HG03139 (cell line): ENCODE data around the gene DGKI.
A peak's percentile ranks its signal among the peaks of the same experiment; 100 is the strongest.
"Not testable (repeated sequence)": the region's sequence is repeated elsewhere in the genome, so short reads cannot be mapped to it uniquely, and the experiment has no call there.

ENCODE experiments used
- ATAC-seq: cut with Tn5 transposase; IDR thresholded peaks from one replicate; pipeline ENCODE4 v1.9.1; 2021; ENCODE audit not compliant: unreplicated experiment

The DGKI gene

DNA sequence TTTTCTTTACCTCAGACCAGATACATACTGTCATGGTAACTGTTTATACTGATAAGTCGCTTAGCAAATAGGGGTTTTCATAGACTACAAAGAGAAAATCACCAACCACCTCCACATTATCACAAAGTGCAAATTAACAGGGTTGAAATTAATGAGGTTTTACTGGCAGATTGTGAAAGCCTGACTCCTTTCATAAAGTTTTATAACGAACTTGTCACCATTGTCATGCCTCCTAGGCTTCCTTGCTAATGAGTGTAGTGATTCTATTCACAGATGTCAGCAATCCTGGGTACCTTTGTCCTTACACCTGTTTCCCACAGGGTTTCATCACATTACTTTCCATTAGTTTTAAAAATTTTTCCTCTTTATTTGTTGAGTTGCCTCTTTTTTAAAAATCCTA lies 361.0 kb downstream of the DGKI start:
- ATAC-seq: no peak

- no peak for ATAC-seq
These were observed 362.4 kb downstream of the DGKI start for GRCh38 chr7:137484326-137484725.

- ATAC-seq: no peak
These were observed 364.3 kb downstream of the DGKI start for GRCh38 chr7:137482466-137482865.

GRCh38 chr7:137480824-137481365 lies 365.9 kb downstream of the DGKI start:
- no peak for ATAC-seq

- no peak for ATAC-seq
These were observed 366.4 kb downstream of the DGKI start for GRCh38 chr7:137480401-137480800.

DNA sequence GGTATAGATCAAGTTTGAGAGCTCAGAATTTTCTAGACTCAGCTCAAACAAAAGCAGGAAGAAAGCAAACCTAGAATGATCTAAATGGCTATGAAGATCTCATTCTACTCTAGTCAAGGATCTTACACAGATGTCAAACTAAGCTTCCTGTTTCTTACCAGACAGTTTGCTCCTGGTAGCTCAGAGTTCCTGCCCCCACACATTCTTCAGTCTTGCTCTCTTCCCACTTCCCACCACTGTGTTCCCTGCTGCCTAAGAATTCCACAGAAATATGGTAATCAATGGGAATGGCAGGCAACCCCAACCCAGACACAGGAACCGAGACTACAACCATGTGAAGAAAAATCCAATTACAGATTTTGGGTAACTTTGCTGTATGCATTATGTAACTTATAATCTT lies 369.8 kb downstream of the DGKI start:
- no peak for ATAC-seq

DNA sequence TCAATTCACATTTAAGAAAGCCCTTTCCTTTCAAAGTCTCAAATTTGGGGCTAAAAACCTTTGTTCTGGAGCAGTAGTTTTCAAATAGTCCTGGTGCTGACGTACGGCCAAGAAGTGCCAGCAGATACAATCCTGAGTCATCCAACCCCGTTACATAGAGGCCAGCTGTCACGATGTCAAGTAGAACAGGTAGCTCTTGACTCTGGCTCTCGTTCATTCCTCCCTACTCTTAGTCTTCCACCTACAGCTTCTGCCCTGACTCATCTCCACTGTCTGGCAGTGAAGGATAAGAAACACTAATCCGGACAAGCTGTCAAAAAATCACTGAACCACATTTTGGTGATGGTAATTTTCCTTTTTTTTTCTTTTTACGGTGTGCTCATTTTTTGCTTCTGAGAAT lies 370.8 kb downstream of the DGKI start:
- ATAC-seq: no peak

DNA sequence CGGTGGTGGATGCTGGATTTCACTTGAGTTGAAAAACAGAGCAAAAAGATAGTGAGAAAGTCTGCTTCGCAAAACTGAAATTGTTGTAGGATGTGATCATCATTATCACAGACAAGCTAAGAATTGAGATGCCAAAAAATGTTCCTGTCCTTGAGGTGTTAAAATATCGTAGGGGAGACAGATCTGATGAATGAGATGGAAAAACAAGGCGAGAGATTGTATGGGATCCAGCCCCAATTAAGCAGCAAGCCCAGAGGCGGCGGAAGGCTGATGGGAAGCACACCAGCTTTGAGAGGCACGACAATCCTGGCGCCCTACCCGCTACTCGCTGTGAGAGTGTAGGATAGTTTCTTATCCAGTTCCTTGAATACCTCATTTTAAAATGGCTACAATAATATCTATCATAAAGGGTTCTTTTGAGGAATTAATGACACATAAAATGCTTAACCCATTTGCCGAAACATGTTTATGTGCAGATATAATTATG lies 372.2 kb downstream of the DGKI start:
- ATAC-seq: no peak

DNA sequence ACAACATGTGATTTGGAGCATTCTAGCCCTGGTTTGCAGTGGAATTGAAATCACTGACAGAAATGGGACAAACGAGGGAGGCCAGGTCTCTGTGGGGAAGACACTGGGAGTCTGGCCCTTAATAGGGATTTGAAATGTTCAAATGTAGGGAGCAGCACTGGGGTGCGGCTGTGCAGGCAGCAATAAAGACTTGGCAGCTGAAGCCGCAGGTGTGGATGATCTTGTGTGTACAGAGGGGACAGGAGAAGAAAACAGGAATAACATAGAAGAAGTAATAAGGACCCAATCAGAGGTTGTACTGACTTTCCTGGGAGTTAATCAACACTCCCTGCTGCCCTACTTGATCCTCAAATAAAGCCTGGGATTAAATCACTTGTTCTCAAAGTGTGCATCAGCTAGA lies 375.6 kb downstream of the DGKI start:
- no peak for ATAC-seq

- no peak for ATAC-seq
These were observed 376.9 kb downstream of the DGKI start for GRCh38 chr7:137469858-137470257.

DNA sequence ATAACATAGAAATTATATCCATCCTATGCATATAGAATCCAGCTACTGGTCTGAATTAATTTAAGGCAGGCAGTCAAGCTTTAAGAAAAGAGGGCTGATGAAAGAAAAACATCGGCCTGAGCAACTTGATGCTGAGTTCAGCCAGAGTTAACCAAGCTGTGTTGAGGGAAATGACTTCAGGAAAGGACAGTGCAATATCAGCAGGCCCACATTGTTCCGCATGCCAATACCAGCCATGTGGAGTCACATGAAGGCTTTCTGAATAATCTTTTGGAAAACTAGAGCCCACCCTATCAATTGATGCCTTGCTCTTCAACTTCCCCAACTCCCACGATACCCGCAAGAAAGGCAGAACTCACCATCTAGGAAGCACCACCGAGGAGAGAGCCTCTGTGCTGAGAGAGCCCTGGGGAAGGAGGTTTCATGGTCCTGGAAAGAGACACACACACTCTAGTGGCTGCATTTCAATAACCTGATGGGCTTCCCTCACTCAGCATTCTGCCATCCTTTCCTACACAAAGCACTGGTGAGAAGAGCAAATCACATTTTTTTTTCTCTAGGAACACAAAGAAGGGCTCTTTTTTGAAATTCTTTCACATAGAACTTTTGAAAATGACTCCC lies 377.5 kb downstream of the DGKI start:
- no peak for ATAC-seq

- ATAC-seq: no peak
These were observed 383.9 kb downstream of the DGKI start for GRCh38 chr7:137462847-137463246.

GRCh38 chr7:137462074-137462715 lies 384.6 kb downstream of the DGKI start:
- ATAC-seq: no peak

- no peak for ATAC-seq
These were observed 388.4 kb downstream of the DGKI start for GRCh38 chr7:137458399-137458798.

GRCh38 chr7:137454767-137455166 lies 392.0 kb downstream of the DGKI start:
- ATAC-seq: no peak

DNA sequence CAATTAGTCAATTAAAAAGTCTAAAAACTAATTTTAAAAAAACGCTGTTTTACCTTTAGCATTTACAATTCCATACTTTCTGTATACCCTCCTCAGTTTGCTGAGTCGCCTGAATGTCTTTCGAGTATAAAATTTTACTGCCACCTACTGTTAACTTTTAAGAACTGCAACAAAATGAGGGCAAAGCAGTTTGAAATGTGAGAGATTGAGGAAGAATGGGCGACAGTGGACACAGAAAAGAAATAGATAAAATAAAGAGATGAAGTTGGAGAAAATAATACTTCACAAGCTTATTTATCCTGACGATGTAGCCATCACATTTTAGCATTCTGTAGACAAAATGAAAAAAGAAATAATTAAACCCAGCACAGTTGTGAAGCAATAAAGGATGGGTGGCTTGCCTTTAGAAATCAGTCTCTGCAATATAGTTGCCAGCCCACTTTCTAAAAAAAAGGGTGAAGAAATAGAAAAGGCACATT lies 392.5 kb downstream of the DGKI start:
- peak; percentile 71 for ATAC-seq

- ATAC-seq: no peak
These were observed 393.4 kb downstream of the DGKI start for GRCh38 chr7:137453356-137453755.

GRCh38 chr7:137449016-137449415 lies 397.8 kb downstream of the DGKI start:
- no peak for ATAC-seq

- ATAC-seq: not testable (repeated sequence)
These were observed 398.2 kb downstream of the DGKI start for GRCh38 chr7:137448572-137448971.

GRCh38 chr7:137446025-137446424 lies 400.7 kb downstream of the DGKI start:
- no peak for ATAC-seq

- ATAC-seq: no peak
These were observed 401.5 kb downstream of the DGKI start for GRCh38 chr7:137445268-137445667.

DNA sequence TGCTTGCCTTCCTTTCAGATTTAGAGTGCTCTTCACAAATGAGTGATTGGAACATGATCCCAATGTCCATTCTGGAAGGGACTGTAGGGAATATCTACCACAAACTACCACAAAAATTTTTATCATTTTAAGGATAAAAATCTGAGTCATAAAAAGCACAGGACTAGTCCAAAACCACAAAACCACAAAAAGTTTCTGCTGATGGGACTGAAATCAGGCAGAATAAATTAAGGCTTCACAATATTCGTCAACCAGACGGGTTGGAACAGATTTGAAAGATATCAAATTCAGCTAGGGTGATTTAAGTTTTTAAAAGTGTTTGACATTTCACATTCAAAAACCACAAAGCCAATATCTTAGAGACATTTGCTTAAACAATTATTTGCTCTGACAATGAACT lies 403.2 kb downstream of the DGKI start:
- no peak for ATAC-seq
